Stimulated activated naive CD8-positive, alpha-beta T cell treated with anti-CD3 and anti-CD28 coated beads, Interleukin-15, Interleukin-2, amounts not matched to agents 100 ng/mL and 50 ng/mL, for 24 hours (primary cell): ENCODE measurements around the gene IPO11.

Experiments
- H3K27ac Mint-ChIP-seq: one replicate; pipeline ENCODE4 v1.8.0; 2021; ENCODE audit warnings: mild to moderate bottlenecking, mixed read lengths
- H3K27me3 Mint-ChIP-seq: one replicate; pipeline ENCODE4 v1.8.0; 2021; ENCODE audit warnings: mixed read lengths
- H3K36me3 Mint-ChIP-seq: one replicate; pipeline ENCODE4 v1.8.0; 2021; ENCODE audit warnings: low read depth, mixed read lengths
- H3K4me1 Mint-ChIP-seq: one replicate; pipeline ENCODE4 v1.8.0; 2021; ENCODE audit warnings: low read depth, mixed read lengths
- H3K4me3 Mint-ChIP-seq: one replicate; pipeline ENCODE4 v1.8.0; 2021; ENCODE audit warnings: mild to moderate bottlenecking, mixed read lengths
- H3K9me3 Mint-ChIP-seq: one replicate; pipeline ENCODE4 v1.8.0; 2021; ENCODE audit warnings: mixed read lengths

Gene IPO11

GRCh38 chr5:62418462-62419076 is 6.0 kb downstream of the IPO11 start:
- peaks cover 18% of the 10 kb centered on the region for H3K4me1 Mint-ChIP-seq
- no peak overlapping the region for H3K4me3 Mint-ChIP-seq
- no peaks in the 10 kb centered on the region for H3K9me3 Mint-ChIP-seq
- H3K27me3 Mint-ChIP-seq, result no peaks in the 10 kb centered on the region
- H3K27ac Mint-ChIP-seq, result no peak overlapping the region
- H3K36me3 Mint-ChIP-seq, result peaks cover 25% of the 10 kb centered on the region

DNA sequence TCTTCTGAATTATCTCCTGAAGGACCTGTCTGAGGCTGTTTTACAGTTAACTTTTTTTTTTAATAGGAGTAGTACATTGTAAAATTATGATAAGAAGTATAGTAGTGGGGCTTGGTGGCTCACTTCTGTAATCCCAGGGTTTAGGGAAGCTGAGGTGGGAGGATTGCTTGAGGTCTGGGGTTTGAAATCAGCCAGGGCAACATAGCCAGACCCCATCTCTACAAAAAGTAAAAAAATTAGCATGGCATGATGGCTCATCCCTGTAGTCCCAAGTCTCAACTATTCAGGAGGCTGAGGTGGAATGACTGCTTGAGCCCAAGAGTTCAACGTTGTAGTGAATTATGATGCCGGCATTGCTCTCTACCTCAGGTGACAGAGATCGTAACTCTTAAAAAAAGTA is 7.0 kb downstream of the IPO11 start:
- Mint-ChIP-seq H3K9me3 (no peaks in the 10 kb centered on the region), H3K36me3 (peaks cover 29% of the 10 kb centered on the region), H3K4me1 (peaks cover 10% of the 10 kb centered on the region), H3K27me3 (no peaks in the 10 kb centered on the region), H3K4me3 (no peak overlapping the region), H3K27ac (no peak overlapping the region)

DNA sequence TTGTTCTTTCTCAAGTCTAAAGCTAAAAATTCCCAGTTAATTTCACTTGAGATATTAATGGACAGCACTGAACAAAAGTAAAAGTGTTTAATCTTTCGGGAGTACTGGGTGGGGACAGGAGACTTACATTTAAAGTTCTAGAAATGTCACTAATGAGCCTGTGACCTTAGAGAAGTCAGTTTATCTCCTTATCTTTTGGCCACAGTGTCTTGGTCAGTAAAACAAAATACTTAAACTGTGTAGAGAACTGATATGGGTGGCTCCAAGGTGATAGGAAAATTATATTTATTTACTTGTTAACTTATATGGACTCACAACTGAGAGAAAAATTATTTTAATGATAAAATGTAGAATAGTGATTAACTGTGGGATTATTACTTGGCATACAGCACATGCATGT is 8.9 kb downstream of the IPO11 start:
- H3K27me3 Mint-ChIP-seq, result no peaks in the 10 kb centered on the region
- H3K4me3 Mint-ChIP-seq, result no peak overlapping the region
- H3K36me3 Mint-ChIP-seq, result peaks cover 32% of the 10 kb centered on the region
- H3K4me1 Mint-ChIP-seq, result peaks cover 8% of the 10 kb centered on the region
- no peaks in the 10 kb centered on the region for H3K9me3 Mint-ChIP-seq
- H3K27ac Mint-ChIP-seq, result no peak overlapping the region

DNA sequence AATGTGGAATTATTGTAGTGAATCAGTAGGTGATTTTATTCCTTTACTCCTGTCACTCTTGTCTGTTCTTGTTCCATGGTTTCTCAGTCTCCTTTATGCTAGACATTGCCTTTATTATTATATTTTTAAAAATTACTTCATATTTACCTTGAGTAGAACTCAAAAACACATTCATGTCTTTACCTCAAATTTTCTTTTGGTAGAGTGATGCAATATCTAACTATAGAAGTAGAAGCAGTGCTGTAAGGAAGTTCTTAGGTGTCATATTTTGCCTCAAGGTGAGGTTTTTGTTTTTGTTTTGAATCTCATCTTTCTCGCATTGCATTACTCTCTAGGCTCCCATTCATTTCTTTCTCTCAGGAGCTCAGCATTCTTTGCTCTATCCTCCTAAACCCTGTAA is 12.2 kb downstream of the IPO11 start:
- peaks cover 9% of the 10 kb centered on the region for H3K4me1 Mint-ChIP-seq
- H3K27ac Mint-ChIP-seq, result no peak overlapping the region
- no peaks in the 10 kb centered on the region for H3K27me3 Mint-ChIP-seq
- H3K4me3 Mint-ChIP-seq, result no peak overlapping the region
- H3K36me3 Mint-ChIP-seq, result peaks cover 22% of the 10 kb centered on the region
- no peaks in the 10 kb centered on the region for H3K9me3 Mint-ChIP-seq

DNA sequence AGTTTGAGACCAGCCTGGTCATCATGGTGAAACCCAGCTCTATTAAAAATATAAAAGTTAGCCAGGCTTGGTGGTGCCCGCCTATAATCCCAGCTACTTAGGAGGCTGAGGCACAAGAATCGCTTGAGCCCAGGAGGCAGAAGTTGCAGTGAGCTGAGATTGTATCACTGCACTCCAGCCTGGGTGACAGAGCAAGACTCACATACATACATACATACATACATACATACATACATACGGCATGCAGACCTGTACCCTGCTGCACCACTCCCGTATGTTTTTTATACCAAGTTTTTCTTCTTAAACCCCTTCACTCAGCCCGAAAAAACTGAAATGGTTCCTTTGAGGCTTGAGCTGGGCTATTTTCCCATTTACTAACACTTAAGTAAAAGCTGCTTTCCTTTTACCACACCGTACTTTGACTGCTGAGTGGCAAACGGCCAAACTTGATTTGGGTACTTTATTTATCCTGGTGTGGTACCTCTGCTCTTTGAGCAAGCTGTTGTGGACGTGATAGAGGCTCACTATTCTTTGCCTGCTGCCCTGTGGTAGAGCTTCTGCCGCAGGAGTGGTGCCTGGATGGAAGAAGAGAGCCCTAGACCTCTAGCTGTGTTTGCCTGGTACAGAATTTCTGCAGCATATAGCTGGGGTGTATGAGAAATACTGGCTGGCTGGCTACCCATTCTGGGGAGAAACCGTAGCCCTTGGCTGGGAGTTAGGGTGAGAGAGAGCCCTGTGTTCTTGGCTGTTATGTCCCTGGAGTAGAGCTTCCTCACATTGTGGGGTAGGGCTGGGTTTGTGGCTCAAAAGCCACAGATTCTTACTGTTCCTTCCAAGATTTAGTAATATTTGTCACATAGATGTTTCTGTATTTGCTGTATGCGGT is 19.4 kb downstream of the IPO11 start:
- no peak overlapping the region for H3K4me3 Mint-ChIP-seq
- H3K27me3 Mint-ChIP-seq, result no peaks in the 10 kb centered on the region
- H3K4me1 Mint-ChIP-seq, result peaks cover 7% of the 10 kb centered on the region
- H3K9me3 Mint-ChIP-seq, result no peaks in the 10 kb centered on the region
- peaks cover 12% of the 10 kb centered on the region for H3K36me3 Mint-ChIP-seq
- H3K27ac Mint-ChIP-seq, result peak overlapping the region; percentile 32

DNA sequence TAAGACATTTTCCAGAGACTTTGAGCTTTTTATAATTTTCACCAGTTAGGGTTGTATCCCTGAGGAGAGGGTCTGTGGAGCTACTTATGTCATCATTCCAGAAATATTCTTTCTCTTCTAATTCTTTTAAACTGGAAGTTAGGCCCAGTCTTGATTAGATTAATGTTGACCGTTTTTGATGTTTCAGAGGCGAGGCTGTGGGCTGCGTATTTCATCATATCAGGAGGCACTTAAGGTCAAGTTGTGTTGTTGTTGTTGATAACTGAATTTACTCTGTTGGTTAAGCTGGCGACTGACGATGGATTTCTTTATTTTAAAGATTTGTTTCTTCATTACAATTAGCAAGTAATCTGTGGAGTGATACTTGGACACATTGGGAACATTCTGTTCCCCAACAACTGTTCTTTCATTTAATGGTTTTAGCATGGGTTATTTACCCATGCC is 20.1 kb downstream of the IPO11 start:
- no peaks in the 10 kb centered on the region for H3K27me3 Mint-ChIP-seq
- H3K36me3 Mint-ChIP-seq, result peaks cover 12% of the 10 kb centered on the region
- H3K9me3 Mint-ChIP-seq, result no peaks in the 10 kb centered on the region
- no peak overlapping the region for H3K4me3 Mint-ChIP-seq
- peak overlapping the region; percentile 32 for H3K27ac Mint-ChIP-seq
- H3K4me1 Mint-ChIP-seq, result peaks cover 7% of the 10 kb centered on the region

- Mint-ChIP-seq H3K27me3 (no peaks in the 10 kb centered on the region), H3K36me3 (peaks cover 43% of the 10 kb centered on the region), H3K9me3 (no peaks in the 10 kb centered on the region), H3K27ac (no peak overlapping the region), H3K4me3 (no peak overlapping the region), H3K4me1 (no peaks in the 10 kb centered on the region)
These were observed 36.0 kb downstream of the IPO11 start for GRCh38 chr5:62448528-62448927.

DNA sequence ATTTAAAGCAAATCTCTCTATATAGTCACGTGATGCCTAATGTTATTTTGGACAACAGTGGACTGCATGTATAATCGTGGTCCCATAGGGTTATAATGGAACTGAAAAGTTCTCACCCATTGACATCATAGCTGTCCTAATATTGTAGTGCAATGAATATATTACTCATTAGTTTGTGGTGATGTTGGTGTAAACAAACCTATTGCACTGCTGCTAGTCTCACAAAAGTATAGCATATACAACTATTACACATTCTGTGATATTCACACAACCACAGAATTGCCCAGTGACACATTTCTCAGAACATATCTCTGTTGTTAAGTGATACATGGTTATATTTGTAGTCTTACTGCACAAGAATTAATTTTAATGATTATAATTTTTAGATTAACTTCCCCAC is 37.7 kb downstream of the IPO11 start:
- no peak overlapping the region for H3K4me3 Mint-ChIP-seq
- no peaks in the 10 kb centered on the region for H3K27me3 Mint-ChIP-seq
- H3K36me3 Mint-ChIP-seq, result peaks cover 52% of the 10 kb centered on the region
- H3K4me1 Mint-ChIP-seq, result no peaks in the 10 kb centered on the region
- H3K9me3 Mint-ChIP-seq, result no peaks in the 10 kb centered on the region
- H3K27ac Mint-ChIP-seq, result no peak overlapping the region

- H3K36me3 Mint-ChIP-seq, result peaks cover 21% of the 10 kb centered on the region
- no peaks in the 10 kb centered on the region for H3K27me3 Mint-ChIP-seq
- no peaks in the 10 kb centered on the region for H3K9me3 Mint-ChIP-seq
- no peak overlapping the region for H3K27ac Mint-ChIP-seq
- no peaks in the 10 kb centered on the region for H3K4me1 Mint-ChIP-seq
- H3K4me3 Mint-ChIP-seq, result no peak overlapping the region
These were observed 44.5 kb downstream of the IPO11 start for GRCh38 chr5:62457071-62457470.

DNA sequence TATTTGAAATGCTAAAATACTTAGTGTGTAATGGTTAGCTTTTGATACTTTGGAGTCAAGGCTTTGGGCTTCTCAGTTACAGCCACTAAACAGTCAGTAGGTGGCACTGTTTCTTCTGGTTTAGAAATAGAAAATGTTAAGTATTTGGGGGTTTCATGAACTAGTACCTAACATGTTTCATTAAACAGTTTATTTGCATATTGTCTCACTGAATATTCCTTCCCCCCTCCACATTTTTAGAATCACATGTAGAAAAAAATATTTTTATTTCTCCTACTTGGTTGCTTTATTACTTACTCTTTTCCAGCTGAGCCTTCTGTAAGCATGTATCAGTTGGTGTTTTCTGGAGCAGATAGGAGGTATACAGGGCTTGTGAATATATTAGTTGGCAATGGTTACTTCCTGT is 48.0 kb downstream of the IPO11 start:
- Mint-ChIP-seq H3K4me3 (no peak overlapping the region), H3K4me1 (no peaks in the 10 kb centered on the region), H3K27ac (no peak overlapping the region), H3K27me3 (no peaks in the 10 kb centered on the region), H3K9me3 (no peaks in the 10 kb centered on the region), H3K36me3 (no peaks in the 10 kb centered on the region)

DNA sequence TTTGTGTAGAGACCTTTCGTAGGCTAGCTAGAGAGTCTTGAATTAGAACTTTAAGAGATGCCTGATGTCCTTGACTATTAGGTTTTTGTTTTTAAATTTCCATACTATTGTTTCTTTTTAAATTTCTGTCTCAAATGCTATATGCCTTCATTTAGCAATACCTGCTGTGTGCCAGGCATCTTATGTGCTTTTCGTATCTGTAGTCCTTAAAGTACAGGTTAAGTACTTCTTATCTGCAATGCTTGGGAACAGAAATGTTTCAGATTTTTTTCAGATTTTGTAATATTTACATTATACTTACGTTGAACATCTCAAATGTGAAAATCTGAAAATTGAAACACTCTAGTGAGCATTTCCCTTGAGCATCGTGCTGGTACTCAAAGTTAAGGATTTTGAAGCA is 49.0 kb downstream of the IPO11 start:
- H3K27ac Mint-ChIP-seq, result no peak overlapping the region
- H3K9me3 Mint-ChIP-seq, result no peaks in the 10 kb centered on the region
- no peaks in the 10 kb centered on the region for H3K27me3 Mint-ChIP-seq
- H3K4me1 Mint-ChIP-seq, result no peaks in the 10 kb centered on the region
- no peaks in the 10 kb centered on the region for H3K36me3 Mint-ChIP-seq
- no peak overlapping the region for H3K4me3 Mint-ChIP-seq

GRCh38 chr5:62465985-62466925 is 53.7 kb downstream of the IPO11 start:
- H3K4me3 Mint-ChIP-seq, result no peak overlapping the region

GRCh38 chr5:62473209-62473608 is 60.6 kb downstream of the IPO11 start:
- Mint-ChIP-seq H3K9me3 (no peaks in the 10 kb centered on the region), H3K27ac (no peak overlapping the region), H3K36me3 (peaks cover 34% of the 10 kb centered on the region), H3K27me3 (no peaks in the 10 kb centered on the region), H3K4me3 (no peak overlapping the region), H3K4me1 (no peaks in the 10 kb centered on the region)

More at GRCh38 chr5:62465985-62466925, 53.7 kb downstream of the IPO11 start:
- H3K27me3 Mint-ChIP-seq, result no peaks in the 10 kb centered on the region
- H3K27ac Mint-ChIP-seq, result no peak overlapping the region
- peaks cover 25% of the 10 kb centered on the region for H3K36me3 Mint-ChIP-seq
- H3K4me1 Mint-ChIP-seq, result no peaks in the 10 kb centered on the region
- H3K9me3 Mint-ChIP-seq, result no peaks in the 10 kb centered on the region

DNA sequence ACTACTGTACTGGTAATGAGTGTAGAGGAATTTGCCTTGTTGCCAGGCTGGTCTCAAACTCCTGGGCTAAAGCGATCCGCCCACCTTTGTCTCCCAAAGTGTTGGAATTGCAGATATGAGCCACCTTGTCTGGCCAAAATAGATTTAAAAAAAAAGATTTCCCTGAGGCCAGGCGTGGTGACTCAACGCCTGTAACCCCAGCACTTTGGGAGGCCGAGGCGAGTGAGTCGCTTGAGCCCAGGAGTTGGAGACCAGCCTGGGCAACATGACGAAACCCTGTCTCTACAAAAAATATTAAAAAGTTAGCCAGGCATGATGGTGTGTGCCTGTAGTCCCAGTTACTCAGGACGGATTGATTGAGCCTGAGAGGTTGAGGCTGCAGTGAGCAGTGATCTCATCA is 62.5 kb downstream of the IPO11 start:
- H3K27me3 Mint-ChIP-seq, result no peaks in the 10 kb centered on the region
- no peak overlapping the region for H3K4me3 Mint-ChIP-seq
- no peaks in the 10 kb centered on the region for H3K4me1 Mint-ChIP-seq
- H3K36me3 Mint-ChIP-seq, result peaks cover 38% of the 10 kb centered on the region
- no peak overlapping the region for H3K27ac Mint-ChIP-seq
- peaks cover 4% of the 10 kb centered on the region for H3K9me3 Mint-ChIP-seq

GRCh38 chr5:62477801-62478200 is 65.2 kb downstream of the IPO11 start:
- no peak overlapping the region for H3K4me3 Mint-ChIP-seq
- H3K36me3 Mint-ChIP-seq, result peaks cover 57% of the 10 kb centered on the region

More at GRCh38 chr5:62477801-62478200, 65.2 kb downstream of the IPO11 start:
- Mint-ChIP-seq H3K4me1 (no peaks in the 10 kb centered on the region), H3K27me3 (no peaks in the 10 kb centered on the region), H3K27ac (no peak overlapping the region), H3K9me3 (peaks cover 4% of the 10 kb centered on the region)
